Brain microvascular endothelial cell (primary cell): ENCODE results near the gene SLC16A6.
A peak's percentile ranks its signal among the peaks of the same experiment; 100 is the strongest.
"Not testable (repeated sequence)": the region's sequence is repeated elsewhere in the genome, so short reads cannot be mapped to it uniquely, and the experiment has no call there.

Source experiments
- DNase-seq: peaks from one replicate; pipeline ENCODE4 v3.0.0-alpha.2; 2020
- H3K27ac ChIP-seq: fragments of 250-450 bp; sonication (Bioruptor Pico); 2 replicates; pipeline ENCODE4 v1.5.1; 2020; ENCODE audit warnings: mild to moderate bottlenecking, moderate library complexity
- H3K27me3 ChIP-seq: fragments of 250-450 bp; sonication (Bioruptor Pico); replicated peaks from 2 replicates; pipeline ENCODE4 v1.5.1; 2020; ENCODE audit warnings: mild to moderate bottlenecking
- H3K36me3 ChIP-seq: fragments of 250-450 bp; sonication (Bioruptor Pico); replicated peaks from 2 replicates; pipeline ENCODE4 v1.5.1; 2020; ENCODE audit warnings: mild to moderate bottlenecking
- H3K4me3 ChIP-seq: 2 replicates; pipeline ENCODE4 v1.5.1; 2011; ENCODE audit warnings: low read depth, mild to moderate bottlenecking, control low read depth, low read length, moderate library complexity
- CTCF ChIP-seq: IDR thresholded peaks from 2 replicates; pipeline ENCODE4 v1.5.1; 2011; ENCODE audit warnings: low read depth, mild to moderate bottlenecking, moderate library complexity, low read length, control low read depth, inconsistent platforms; ENCODE audit errors: missing control alignments
- in situ Hi-C: cut with HindIII; loops from 2 replicates; pipeline ENCODE4 v1.10.0; 2017; ENCODE audit warnings: low sequenced_read_pairs, low pct_ligation_motif_present

Gene SLC16A6

DNA sequence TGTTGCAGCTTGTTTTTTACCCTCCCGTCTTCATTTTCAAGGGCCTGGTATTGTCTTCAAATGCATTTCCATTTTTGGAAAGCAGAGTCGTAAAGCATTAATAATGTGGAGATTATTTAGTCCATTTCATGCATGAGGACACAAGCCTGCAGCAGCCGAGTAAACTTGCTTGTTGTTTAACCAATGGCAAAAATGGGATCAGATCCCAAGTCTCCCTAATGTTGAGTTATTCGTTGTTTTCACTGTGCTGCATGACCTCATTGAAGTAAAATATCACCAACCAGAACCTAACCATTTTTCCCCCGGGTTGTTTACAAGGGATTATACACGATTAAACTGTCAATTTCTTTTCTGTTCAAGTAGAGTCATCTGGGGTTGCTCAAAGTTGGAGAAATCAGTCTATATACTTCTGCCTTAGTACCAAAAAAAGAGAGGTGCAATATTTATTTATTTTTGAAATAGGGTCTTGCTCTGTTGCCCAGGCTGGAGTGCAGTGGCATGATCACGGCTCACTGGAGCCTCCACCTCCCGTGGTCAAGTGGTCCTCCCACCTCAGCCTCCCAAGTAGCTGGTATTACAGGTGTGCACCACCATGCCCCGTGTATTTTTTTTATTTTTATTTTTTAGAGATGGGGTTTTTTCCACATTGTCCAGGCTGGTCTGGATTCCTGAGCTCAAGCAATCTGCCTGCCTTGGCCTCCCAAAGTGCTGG is 30.7 kb downstream of the SLC16A6 start:
- in situ Hi-C loops: no loop called here
- H3K27me3 ChIP-seq: no peaks in the 10 kb centered on the region
- TF ChIP-seq CTCF: no peak
- no peak for DNase-seq
- peaks cover 8% of the 10 kb centered on the region for H3K36me3 ChIP-seq
- no peak overlapping the region for H3K4me3 ChIP-seq
- H3K27ac ChIP-seq: no peak overlapping the region

GRCh38 chr17:68259648-68259951 is 31.3 kb downstream of the SLC16A6 start:
- H3K27me3 ChIP-seq, H3K27ac ChIP-seq, DNase-seq, in situ Hi-C loops: not testable (repeated sequence)
- peak overlapping the region; percentile 5 for H3K4me3 ChIP-seq
- H3K36me3 ChIP-seq: peaks cover 12% of the 10 kb centered on the region

DNA sequence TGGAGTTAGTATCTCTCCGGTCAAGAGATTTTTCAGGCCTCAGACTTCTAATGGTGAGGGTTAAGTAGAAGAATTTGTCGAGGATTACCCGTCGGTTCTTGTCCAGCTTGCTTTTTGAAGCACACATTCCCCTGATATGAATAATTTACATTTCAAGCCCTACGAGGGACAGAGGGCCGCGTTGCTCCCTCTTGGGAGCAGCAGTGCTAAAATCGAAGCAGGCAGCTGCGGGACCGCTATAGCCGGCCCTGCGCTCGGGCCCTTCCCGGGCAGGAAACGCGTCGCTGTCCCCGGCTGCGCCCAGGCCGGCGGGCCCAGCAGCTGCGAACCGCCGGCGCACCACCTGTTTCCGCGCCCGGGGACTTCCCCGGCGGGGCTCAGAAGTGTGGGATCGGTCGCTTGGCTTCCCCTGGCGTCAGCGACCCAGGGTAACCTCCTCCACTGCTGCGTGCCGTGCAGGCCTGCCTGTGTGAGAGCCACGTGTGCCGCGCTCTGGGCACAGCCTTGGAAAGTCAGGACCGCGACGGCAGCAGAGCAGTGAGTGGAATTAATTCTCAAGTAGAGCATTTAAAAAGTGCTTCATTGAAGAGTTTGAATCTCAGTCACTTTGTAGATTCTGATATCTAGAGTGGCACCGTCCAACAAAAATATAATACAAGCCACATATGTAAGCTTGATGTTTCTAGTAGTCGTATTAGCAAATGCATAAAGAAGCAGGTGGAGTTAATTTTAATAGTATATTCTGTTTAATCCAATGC is 31.9 kb downstream of the SLC16A6 start:
- H3K27ac ChIP-seq: peak overlapping the region; percentile 47
- in situ Hi-C loops, H3K27me3 ChIP-seq: not testable (repeated sequence)
- peak overlapping the region; percentile 15 for H3K4me3 ChIP-seq
- peak; percentile 26 for DNase-seq
- peaks cover 12% of the 10 kb centered on the region for H3K36me3 ChIP-seq

DNA sequence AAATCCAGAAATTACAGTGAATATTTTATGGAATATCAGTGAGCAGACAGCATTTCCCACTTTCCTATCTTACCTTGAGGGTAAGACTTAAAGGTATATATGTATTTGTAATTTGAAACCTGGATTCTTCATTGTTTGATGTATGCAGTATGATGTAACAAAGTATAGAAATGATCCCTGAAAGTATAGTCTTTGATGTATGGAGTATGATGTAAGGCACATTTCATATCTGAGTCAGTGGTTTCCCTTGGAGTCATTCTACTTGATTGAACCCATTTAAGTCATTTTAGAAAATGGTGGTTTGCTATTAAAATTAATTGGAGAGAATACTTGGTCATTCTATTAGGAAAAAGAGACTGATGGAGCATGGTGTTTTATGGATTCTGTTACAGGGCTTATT is 33.0 kb downstream of the SLC16A6 start:
- Histone ChIP-seq H3K27me3 (no peaks in the 10 kb centered on the region), H3K4me3 (no peak overlapping the region), H3K27ac (no peak overlapping the region), H3K36me3 (peaks cover 12% of the 10 kb centered on the region)
- in situ Hi-C loops: no loop called here
- no peak for TF ChIP-seq CTCF
- no peak for DNase-seq

DNA sequence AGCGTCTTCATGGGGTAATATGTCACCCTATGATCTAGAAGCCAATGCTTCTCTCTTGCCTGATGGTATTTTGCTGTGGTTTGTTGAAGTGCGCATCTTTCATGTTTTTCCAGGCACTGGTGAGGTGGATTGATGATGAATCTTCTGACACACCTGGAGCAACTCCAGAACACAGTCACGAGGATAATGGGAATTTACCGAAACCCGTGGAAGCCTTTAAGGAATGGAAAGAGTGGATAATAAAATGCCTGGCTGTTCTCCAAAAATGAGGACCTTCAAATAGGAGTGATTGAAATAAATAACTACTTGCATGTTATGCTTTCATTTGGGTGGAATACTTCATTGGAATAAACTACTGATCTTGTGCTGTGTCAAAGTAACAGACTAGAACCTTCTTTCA is 34.2 kb downstream of the SLC16A6 start:
- H3K27me3 ChIP-seq, H3K27ac ChIP-seq, in situ Hi-C loops, H3K4me3 ChIP-seq, DNase-seq: not testable (repeated sequence)
- peaks cover 12% of the 10 kb centered on the region for H3K36me3 ChIP-seq

DNA sequence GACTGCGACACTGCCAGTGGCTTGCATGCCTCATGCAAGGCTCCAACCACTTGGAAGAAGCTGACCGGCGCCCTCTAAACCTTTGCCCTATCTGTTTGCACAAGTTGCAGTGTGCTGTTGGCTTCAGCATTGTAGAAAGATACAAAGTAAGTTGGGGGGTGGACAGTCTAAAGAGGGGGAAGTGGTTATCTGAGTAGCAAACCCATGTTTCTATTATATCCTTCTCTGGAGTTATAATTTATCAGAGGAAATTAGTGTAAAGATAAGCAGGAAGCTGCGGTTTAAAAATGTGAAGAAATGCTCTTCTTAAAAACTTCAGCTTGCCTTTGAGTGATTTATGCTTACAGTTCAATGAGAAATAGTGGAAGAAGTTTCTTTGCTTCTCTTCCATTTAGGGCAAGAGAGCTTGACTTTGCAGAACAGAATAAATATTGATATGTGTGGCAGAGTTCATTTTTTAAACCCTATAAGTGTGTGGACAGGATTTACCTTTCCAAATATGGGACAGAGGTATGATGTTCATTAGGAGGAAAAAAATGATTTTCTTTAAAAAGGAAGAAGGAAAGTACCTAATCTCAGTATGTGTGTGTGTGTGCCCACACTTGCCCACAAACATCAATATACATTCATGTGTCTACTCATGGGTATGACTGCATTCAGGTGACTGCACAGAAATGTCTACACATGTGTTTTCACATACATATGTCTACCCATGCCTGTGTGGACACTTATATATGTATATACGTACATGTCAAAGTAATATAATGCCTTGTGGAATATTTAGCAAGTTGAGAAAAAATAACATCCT is 35.0 kb downstream of the SLC16A6 start:
- no peak for DNase-seq
- no peak overlapping the region for H3K4me3 ChIP-seq
- in situ Hi-C loops: no loop called here
- H3K27me3 ChIP-seq: no peaks in the 10 kb centered on the region
- peaks cover 12% of the 10 kb centered on the region for H3K36me3 ChIP-seq
- TF ChIP-seq CTCF: no peak
- no peak overlapping the region for H3K27ac ChIP-seq

GRCh38 chr17:68255151-68255550 is 35.8 kb downstream of the SLC16A6 start:
- no peak overlapping the region for H3K4me3 ChIP-seq
- no peak overlapping the region for H3K27ac ChIP-seq
- no peaks in the 10 kb centered on the region for H3K27me3 ChIP-seq
- DNase-seq: no peak
- in situ Hi-C loops: no loop called here
- H3K36me3 ChIP-seq: peaks cover 12% of the 10 kb centered on the region
- TF ChIP-seq CTCF: no peak

DNA sequence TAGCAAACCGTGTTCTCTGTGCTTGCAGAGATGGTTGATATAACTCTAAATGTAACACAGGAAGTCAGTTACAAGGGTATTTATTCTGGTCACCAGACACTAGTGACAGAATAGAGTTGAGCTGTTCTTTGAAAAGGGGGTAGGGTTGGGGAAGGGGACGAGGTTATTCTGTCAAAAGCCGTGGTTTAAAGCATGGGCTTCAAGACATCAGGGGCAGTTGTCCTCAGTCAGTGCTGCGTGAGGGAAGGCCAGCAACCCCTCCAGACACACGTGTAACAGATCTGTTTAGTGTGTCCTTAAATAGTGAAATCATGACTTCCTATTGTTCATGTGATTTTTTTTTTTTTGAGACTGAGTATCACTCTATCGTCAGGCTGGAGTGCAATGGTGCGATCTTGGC is 37.5 kb downstream of the SLC16A6 start:
- in situ Hi-C loops, H3K4me3 ChIP-seq, H3K27ac ChIP-seq, DNase-seq, H3K27me3 ChIP-seq: not testable (repeated sequence)
- peaks cover 12% of the 10 kb centered on the region for H3K36me3 ChIP-seq
